Raji (cell line): ENCODE data around the gene FAM107B.

Source experiments
- POLR2A ChIP-seq: IDR thresholded peaks from 2 replicates; pipeline ENCODE4 v1.6.1; 2011; ENCODE audit warnings: low read depth, low read length, control low read depth; ENCODE audit not compliant: insufficient read depth

Gene FAM107B

DNA sequence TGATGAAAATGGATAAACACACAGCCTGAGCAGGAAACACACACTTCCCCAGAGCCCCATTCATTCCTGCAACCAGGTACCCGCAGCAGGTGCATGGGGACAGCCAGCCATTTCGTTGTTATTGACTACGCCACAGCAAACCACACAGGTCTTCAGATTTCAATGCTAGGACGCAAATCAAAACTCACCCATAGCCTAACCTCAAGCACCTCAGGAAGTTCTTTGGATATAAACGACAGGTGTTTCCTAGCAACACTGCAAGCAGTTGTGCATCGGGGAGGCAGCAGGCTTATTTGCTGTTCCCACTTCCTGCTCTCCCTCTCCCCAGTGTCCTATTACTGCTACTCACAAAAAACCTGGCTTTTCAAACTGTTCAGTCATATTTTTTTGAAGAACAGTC, 267.5 kb downstream of the FAM107B start:
- no peak for TF ChIP-seq POLR2A

DNA sequence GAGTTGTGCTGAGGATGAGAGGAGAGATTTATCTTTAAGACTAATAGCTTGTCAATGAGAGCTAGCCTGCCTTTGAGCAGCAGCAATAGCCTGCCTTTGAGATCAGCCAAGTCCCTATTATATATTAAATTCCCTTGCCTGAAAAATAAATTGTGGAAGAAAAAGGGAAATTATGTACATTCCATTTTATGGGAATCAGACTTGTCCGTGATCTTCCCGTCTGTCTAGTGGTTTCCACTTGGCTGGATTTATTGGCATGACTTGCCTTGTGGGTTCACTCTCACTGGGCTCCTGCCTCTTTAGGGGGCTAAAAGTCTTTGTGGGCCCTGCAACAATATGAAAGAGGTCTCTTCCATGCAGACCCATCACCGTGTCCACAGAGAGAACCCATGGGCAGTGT, 272.3 kb downstream of the FAM107B start:
- TF ChIP-seq POLR2A: no peak

DNA sequence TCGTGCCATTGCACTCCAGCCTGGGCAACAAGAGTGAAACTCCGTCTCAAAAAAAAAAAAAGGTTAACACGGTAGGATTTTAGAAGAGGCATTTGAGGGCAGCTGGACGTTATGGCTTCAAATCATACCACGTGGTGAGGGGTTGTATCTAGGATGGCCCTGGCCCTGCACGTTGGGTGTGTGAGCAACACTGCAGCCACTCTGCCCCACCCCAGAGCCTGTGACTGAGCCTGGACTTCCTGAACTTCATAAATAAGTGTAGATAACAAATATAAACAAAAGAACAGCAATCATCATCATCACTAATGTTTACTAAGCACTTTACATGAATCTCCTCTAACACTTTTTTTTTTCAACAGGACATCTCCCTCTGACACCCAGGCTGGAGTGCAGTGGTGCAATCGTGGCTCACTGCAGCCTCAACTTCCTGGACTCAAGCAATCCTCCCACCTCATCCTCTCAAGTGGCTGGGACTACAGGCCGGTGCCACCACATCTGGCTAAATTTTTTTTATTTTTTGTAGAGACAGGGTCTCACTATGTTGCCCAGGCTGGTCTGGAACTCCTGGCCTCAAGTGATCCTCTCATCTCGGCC, 274.4 kb downstream of the FAM107B start:
- no peak for TF ChIP-seq POLR2A

- TF ChIP-seq POLR2A: no peak
Measured at GRCh38 chr10:14499601-14499904, 275.1 kb downstream of the FAM107B start.

- no peak for TF ChIP-seq POLR2A
Measured at GRCh38 chr10:14498326-14498725, 276.4 kb downstream of the FAM107B start.

- no peak for TF ChIP-seq POLR2A
Measured at GRCh38 chr10:14491811-14492210, 282.9 kb downstream of the FAM107B start.

DNA sequence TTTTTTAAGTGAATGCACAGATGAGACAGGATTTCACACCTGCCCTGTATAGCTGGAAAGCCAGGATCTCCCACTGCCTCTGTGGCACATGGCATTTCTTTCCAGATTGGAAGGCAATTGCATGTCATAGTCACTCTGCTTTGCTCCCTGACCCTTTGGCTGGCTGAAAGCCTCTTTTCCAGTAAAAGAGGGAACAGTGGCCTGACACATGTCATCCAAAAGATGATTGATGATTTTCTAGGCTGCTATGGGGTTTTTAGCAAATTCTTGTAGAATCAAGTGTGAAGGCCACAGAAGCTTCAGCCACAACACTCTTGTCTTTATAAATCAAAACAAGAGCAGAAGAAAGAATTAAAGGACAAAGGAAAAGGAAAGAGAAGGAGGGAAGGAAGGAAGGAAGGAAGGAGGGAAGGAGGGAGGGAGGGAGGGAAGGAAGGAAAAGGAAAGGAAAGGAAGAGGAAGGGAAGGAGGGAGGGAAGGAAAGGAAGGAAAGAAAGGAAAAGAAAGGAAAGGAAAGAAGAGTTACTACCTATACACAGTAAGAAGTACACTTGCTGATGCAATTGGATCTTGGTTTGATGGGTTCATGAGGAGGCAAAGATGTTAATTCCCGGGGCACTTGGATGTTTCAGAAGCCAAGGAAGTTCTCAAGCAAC, 285.0 kb downstream of the FAM107B start:
- TF ChIP-seq POLR2A: no peak

GRCh38 chr10:14487488-14487883, 287.2 kb downstream of the FAM107B start:
- TF ChIP-seq POLR2A: no peak

GRCh38 chr10:14486777-14487487, 287.8 kb downstream of the FAM107B start:
- no peak for TF ChIP-seq POLR2A

DNA sequence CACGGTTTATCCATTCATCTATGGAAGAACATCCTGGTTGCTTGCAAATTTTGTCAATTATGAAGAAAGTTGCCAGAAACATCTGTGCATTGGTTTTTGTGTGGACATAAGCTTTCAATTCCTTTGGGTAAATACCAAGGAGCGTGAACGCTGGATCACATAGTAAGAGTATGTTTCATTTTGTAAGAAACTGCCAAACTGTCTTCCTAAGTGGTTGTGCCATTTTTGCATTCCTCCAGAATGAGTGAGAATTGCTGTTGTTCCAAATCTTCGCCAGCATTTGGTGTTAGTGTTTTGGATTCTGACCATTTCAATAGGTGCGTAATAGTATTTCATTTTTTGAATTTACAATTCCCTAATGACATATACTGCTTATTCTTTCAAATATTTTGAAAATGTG, 288.7 kb downstream of the FAM107B start:
- no peak for TF ChIP-seq POLR2A

DNA sequence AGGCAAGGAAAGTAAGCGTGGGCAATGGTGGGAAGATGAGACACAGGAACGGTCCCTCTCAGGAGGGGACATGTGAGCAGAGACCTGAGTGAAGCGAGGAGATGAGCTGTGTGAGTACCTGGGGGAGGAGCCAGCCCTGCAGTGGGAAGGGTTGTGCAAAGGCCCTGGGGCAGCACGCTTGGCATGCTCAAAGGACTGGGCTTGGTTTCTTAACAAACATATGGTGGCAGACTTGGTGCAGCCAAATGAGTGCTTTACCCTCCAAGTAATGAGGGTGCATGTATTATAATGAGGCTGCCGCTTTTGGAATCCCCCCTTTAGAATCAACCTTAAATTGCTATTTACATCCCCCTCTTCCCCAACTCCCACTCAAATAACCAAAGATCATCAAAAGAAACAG, 291.3 kb downstream of the FAM107B start:
- no peak for TF ChIP-seq POLR2A

DNA sequence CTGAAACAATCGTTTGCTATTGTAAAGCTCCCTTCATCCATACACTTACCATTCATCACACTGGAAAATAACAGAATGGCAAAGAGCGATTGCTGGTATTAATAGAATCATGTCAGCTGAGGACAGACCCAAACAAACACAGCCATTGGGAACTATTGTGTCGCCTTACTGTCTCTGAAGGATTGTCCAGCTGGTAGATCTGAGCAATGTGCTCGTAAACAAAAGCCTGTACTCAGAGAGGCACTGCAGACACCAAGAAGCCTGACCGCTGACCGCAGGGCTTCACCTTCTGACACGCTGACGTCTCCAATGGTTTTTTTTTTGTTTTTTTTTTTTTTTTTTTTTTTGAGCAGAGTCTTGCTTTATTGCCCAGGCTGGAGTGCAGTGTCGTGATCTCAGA, 292.9 kb downstream of the FAM107B start:
- no peak for TF ChIP-seq POLR2A

- TF ChIP-seq POLR2A: no peak
Measured at GRCh38 chr10:14481014-14481413, 293.7 kb downstream of the FAM107B start.

GRCh38 chr10:14478604-14479003, 296.1 kb downstream of the FAM107B start:
- no peak for TF ChIP-seq POLR2A

DNA sequence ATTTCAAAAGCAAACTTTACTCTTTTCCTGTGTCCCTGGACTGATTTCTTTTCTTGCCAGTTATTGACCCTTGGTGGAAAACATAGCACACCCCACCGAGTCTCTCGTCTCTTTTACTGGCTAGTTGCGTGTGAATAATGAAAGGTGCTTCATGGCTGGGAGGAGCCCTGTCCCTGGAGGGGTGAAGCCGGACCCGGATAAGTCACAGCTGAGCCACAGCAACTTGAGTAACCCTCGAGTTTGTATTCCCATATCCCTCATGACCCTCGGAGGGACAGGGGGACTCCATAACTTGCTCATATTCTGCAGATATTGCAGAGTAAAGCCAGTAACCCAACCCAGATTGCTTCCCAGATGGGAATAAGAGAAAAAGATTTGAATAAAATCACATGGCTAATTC, 296.5 kb downstream of the FAM107B start:
- no peak for TF ChIP-seq POLR2A

DNA sequence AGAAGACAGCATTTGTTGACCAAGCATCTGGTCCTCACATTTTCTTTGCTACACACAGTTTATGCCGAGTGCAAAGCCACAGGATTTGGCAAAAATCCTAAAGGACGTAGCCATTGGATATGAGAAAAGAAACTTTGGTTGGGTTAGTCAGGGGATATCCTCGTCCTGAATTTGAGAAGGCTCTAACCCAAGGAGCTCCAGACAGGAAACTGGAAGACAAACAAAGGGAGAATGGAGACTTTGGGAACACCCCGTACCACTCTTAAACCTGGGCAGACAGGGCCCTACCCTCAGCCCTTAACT, 297.3 kb downstream of the FAM107B start:
- TF ChIP-seq POLR2A: no peak
